Mesenchymal stem cell (in vitro differentiated cells and primary cell): Measurements from ENCODE around the gene MPP3.

Experiments
- DNase-seq: peaks from one replicate; pipeline ENCODE4 v3.0.0-alpha.2; 2013
- H2AFZ ChIP-seq: one replicate; pipeline ENCODE4 v1.6.1; 2013; ENCODE audit warnings: low read depth, mild to moderate bottlenecking, control low read depth, inconsistent platforms, low read length, moderate library complexity
- H2AK5ac ChIP-seq: 2 replicates; pipeline ENCODE4 v1.6.1; 2013; ENCODE audit warnings: low read length, moderate library complexity, mild to moderate bottlenecking, inconsistent platforms; ENCODE audit not compliant: severe bottlenecking
- H2BK120ac ChIP-seq: one replicate; pipeline ENCODE4 v1.6.1; 2013; ENCODE audit warnings: low read depth, mild to moderate bottlenecking, inconsistent platforms, low read length, moderate library complexity
- H2BK12ac ChIP-seq, 2 experiments: one replicate each; pipeline ENCODE4 v1.6.1; 2013; ENCODE audit warnings: inconsistent platforms in 2 of 2, low read length in 2 of 2, mild to moderate bottlenecking in 2 of 2, moderate library complexity in 2 of 2, control low read depth in 1 of 2
- H2BK15ac ChIP-seq: one replicate; pipeline ENCODE4 v1.6.1; 2013; ENCODE audit warnings: mild to moderate bottlenecking, low read depth, inconsistent platforms; ENCODE audit not compliant: poor library complexity, severe bottlenecking
- H2BK5ac ChIP-seq: 2 replicates; pipeline ENCODE4 v1.6.1; 2013; ENCODE audit warnings: low read depth, mild to moderate bottlenecking, low read length, control low read depth, inconsistent platforms; ENCODE audit not compliant: poor library complexity, severe bottlenecking
- H3K14ac ChIP-seq, 2 experiments: one replicate each; pipeline ENCODE4 v1.6.1; 2013; ENCODE audit warnings: inconsistent platforms in 2 of 2, low read length in 2 of 2, control low read depth in 1 of 2, mild to moderate bottlenecking in 1 of 2, moderate library complexity in 1 of 2
- H3K18ac ChIP-seq, 2 experiments: one replicate each; pipeline ENCODE4 v1.6.1; 2013; ENCODE audit warnings: inconsistent platforms in 2 of 2, low read length in 2 of 2, control low read depth in 1 of 2, low read depth in 1 of 2, mild to moderate bottlenecking in 1 of 2
- H3K23ac ChIP-seq, 2 experiments: one replicate each; pipeline ENCODE4 v1.6.1; 2013; ENCODE audit warnings: inconsistent platforms in 2 of 2, low read length in 2 of 2, mild to moderate bottlenecking in 2 of 2, moderate library complexity in 2 of 2, control low read depth in 1 of 2
- H3K27ac ChIP-seq: 2 replicates; pipeline ENCODE4 v1.5.1; 2013; ENCODE audit warnings: mild to moderate bottlenecking, moderate library complexity, low read length, control low read depth, inconsistent platforms; ENCODE audit not compliant: poor library complexity, severe bottlenecking
- H3K27me3 ChIP-seq, 2 experiments: 2 replicates each; pipeline versions ENCODE4 v1.6.1 to v1.7.0; 2013; ENCODE audit warnings: low read length in 2 of 2, mild to moderate bottlenecking in 2 of 2, moderate library complexity in 2 of 2, control low read depth in 1 of 2, inconsistent platforms in 1 of 2; ENCODE audit not compliant: control insufficient read depth in 1 of 2, insufficient read depth in 1 of 2
- H3K36me3 ChIP-seq, 2 experiments: 2 replicates each; pipeline versions ENCODE4 v1.6.1 to v1.7.0; 2013; ENCODE audit warnings: low read length in 2 of 2, control low read depth in 1 of 2, inconsistent platforms in 1 of 2, low read depth in 1 of 2, mild to moderate bottlenecking in 1 of 2; ENCODE audit not compliant: insufficient read depth in 2 of 2, control insufficient read depth in 1 of 2
- H3K4ac ChIP-seq, 2 experiments: one replicate each; pipeline ENCODE4 v1.6.1; 2013; ENCODE audit warnings: inconsistent platforms in 2 of 2, low read length in 2 of 2, mild to moderate bottlenecking in 2 of 2, moderate library complexity in 2 of 2, control low read depth in 1 of 2, low read depth in 1 of 2
- H3K4me1 ChIP-seq: 2 replicates; pipeline ENCODE4 v1.6.1; 2013; ENCODE audit warnings: low read depth, low read length, control low read depth; ENCODE audit not compliant: control insufficient read depth, insufficient read depth
- H3K4me2 ChIP-seq: 2 replicates; pipeline ENCODE4 v1.6.1; 2013; ENCODE audit warnings: low read length, mild to moderate bottlenecking, inconsistent platforms; ENCODE audit not compliant: poor library complexity, severe bottlenecking
- H3K4me3 ChIP-seq, 2 experiments: 2 replicates each; pipeline versions ENCODE4 v1.5.1 to v1.7.0; 2013; ENCODE audit warnings: low read length in 2 of 2, mild to moderate bottlenecking in 2 of 2, control low read depth in 1 of 2, low read depth in 1 of 2; ENCODE audit not compliant: insufficient read depth in 1 of 2
- H3K79me1 ChIP-seq: replicated peaks from 2 replicates; pipeline ENCODE4 v1.6.1; 2013; ENCODE audit warnings: mild to moderate bottlenecking, control low read depth, low read length, inconsistent platforms; ENCODE audit not compliant: poor library complexity, severe bottlenecking
- H3K9ac ChIP-seq: 2 replicates; pipeline ENCODE4 v1.7.0; 2013; ENCODE audit warnings: mild to moderate bottlenecking, low read length, moderate library complexity
- H3K9me3 ChIP-seq: 2 replicates; pipeline ENCODE4 v1.7.0; 2013; ENCODE audit warnings: mild to moderate bottlenecking, low read length; ENCODE audit not compliant: control insufficient read depth
- H4K8ac ChIP-seq: one replicate; pipeline ENCODE4 v1.6.1; 2013; ENCODE audit warnings: inconsistent platforms, mild to moderate bottlenecking, low read length, moderate library complexity
- H4K91ac ChIP-seq: one replicate; pipeline ENCODE4 v1.6.1; 2013; ENCODE audit warnings: mild to moderate bottlenecking, low read length, inconsistent platforms
- WGBS: methylation state at CpG from one replicate; pipeline ENCODE4 v1.1.7; 2013; ENCODE audit warnings: mixed read lengths; 5-methylcytosine and 5-hydroxymethylcytosine counted together

The MPP3 gene

GRCh38 chr17:43756201-43756600 lies 76.7 kb downstream of the MPP3 start:
- H2BK120ac ChIP-seq = no peak overlapping the region
- H3K4ac ChIP-seq = no peak overlapping the region
- H3K27ac ChIP-seq = no peak overlapping the region
- H3K79me1 ChIP-seq = no peaks in the 10 kb centered on the region
- H3K4me2 ChIP-seq = no peak overlapping the region
- H3K18ac ChIP-seq = no peak overlapping the region
- H3K9ac ChIP-seq = no peak overlapping the region
- no peak overlapping the region for H2AFZ ChIP-seq
- no peak overlapping the region for H3K4me3 ChIP-seq
- H2BK12ac ChIP-seq = no peak overlapping the region
- no peak overlapping the region for H2BK5ac ChIP-seq
- peaks cover 9% of the 10 kb centered on the region for H3K4me1 ChIP-seq
- peaks cover 77 to 83% of the 10 kb centered on the region in 2 experiments for H3K27me3 ChIP-seq
- H4K8ac ChIP-seq = no peak overlapping the region
- no peak overlapping the region for H2AK5ac ChIP-seq
- no peaks in the 10 kb centered on the region for H3K9me3 ChIP-seq
- no peaks in the 10 kb centered on the region for H3K36me3 ChIP-seq
- H4K91ac ChIP-seq = no peak overlapping the region
- H3K23ac ChIP-seq = no peak overlapping the region
- no peak overlapping the region for H3K14ac ChIP-seq
- no peak overlapping the region for H2BK15ac ChIP-seq
- WGBS = 84% methylated on average over 6 of the region's 6 CpGs
- no peak for DNase-seq

- Histone ChIP-seq H3K18ac (no peak overlapping the region), H3K4me1 (peaks cover 9% of the 10 kb centered on the region), H4K91ac (no peak overlapping the region), H3K14ac (no peak overlapping the region), H3K4ac (no peak overlapping the region), H3K79me1 (no peaks in the 10 kb centered on the region), H2AFZ (no peak overlapping the region), H3K4me2 (peak overlapping the region; percentile 64), H3K9ac (no peak overlapping the region), H3K23ac (no peak overlapping the region), H2BK120ac (no peak overlapping the region), H2BK5ac (no peak overlapping the region), H2AK5ac (no peak overlapping the region), H3K36me3 (no peaks in the 10 kb centered on the region), H4K8ac (peak overlapping the region; percentile 12), H2BK15ac (peak overlapping the region; percentile 71), H3K9me3 (no peaks in the 10 kb centered on the region), H3K27me3 (peaks cover 85 to 90% of the 10 kb centered on the region in 2 experiments), H3K4me3 (peak overlapping the region; percentile 36 to 56), H3K27ac (no peak overlapping the region), H2BK12ac (no peak overlapping the region)
- WGBS = 14% methylated on average over 59 of the region's 60 CpGs
- DNase-seq = peak; percentile 33
These were observed 77.5 kb downstream of the MPP3 start for GRCh38 chr17:43755389-43755875.

- Histone ChIP-seq H2BK120ac (no peak overlapping the region), H4K91ac (no peak overlapping the region), H3K27me3 (peaks cover 87 to 88% of the 10 kb centered on the region in 2 experiments), H3K9ac (no peak overlapping the region), H3K36me3 (no peaks in the 10 kb centered on the region), H2BK5ac (no peak overlapping the region), H3K27ac (no peak overlapping the region), H3K23ac (no peak overlapping the region), H3K9me3 (no peaks in the 10 kb centered on the region), H2AK5ac (no peak overlapping the region), H4K8ac (no peak overlapping the region), H3K14ac (no peak overlapping the region), H2BK15ac (peak overlapping the region; percentile 71), H3K79me1 (no peaks in the 10 kb centered on the region), H3K18ac (no peak overlapping the region), H2AFZ (no peak overlapping the region), H3K4me2 (peak overlapping the region; percentile 64), H3K4ac (no peak overlapping the region), H3K4me1 (peaks cover 9% of the 10 kb centered on the region), H3K4me3 (no peak overlapping the region), H2BK12ac (no peak overlapping the region)
- WGBS = 23% methylated on average over 21 of the region's 21 CpGs
- no peak for DNase-seq
These were observed 78.0 kb downstream of the MPP3 start for GRCh38 chr17:43754947-43755346.

GRCh38 chr17:43753493-43754129 lies 79.3 kb downstream of the MPP3 start:
- Histone ChIP-seq H2BK120ac (no peak overlapping the region), H3K9me3 (no peaks in the 10 kb centered on the region), H2AK5ac (no peak overlapping the region), H2BK12ac (no peak overlapping the region), H2BK5ac (no peak overlapping the region), H3K4me3 (no peak overlapping the region), H3K4me1 (peaks cover 7% of the 10 kb centered on the region), H3K9ac (no peak overlapping the region), H3K18ac (no peak overlapping the region), H3K4ac (no peak overlapping the region), H4K8ac (no peak overlapping the region), H3K23ac (no peak overlapping the region), H3K4me2 (no peak overlapping the region), H4K91ac (no peak overlapping the region), H3K27me3 (peaks cover 74 to 81% of the 10 kb centered on the region in 2 experiments), H3K14ac (no peak overlapping the region), H3K36me3 (no peaks in the 10 kb centered on the region), H3K27ac (no peak overlapping the region), H2AFZ (no peak overlapping the region), H3K79me1 (no peaks in the 10 kb centered on the region), H2BK15ac (no peak overlapping the region)
- 92% methylated on average over 4 of the region's 5 CpGs for WGBS
- DNase-seq = no peak
